Naive thymus-derived CD8-positive, alpha-beta T cell (primary cell): Measurements from ENCODE around the gene TSPAN8. TPM values are rescaled to one million over a fixed set of nuclear protein-coding genes. Genes with fewer than 3 reads are reported as not detected.

Experiments used
- ATAC-seq, 2 donors: fragments of 150-1000 bp; cut with Tn5 transposase in 1 of 2; sonication (Bioruptor Pico), chemical (Tn5 transposase) in 1 of 2; 1 replicate in 1 of 2; 2 replicates in 1 of 2; pipeline ENCODE4 v1.10.0; 2021; ENCODE audit warnings: mild to moderate bottlenecking in 2 of 2, moderate library complexity in 2 of 2
- POLR2A ChIA-PET: fragments of 350-600 bp; sonication (Branson Sonifier 250); formaldehyde crosslinking; loops from one replicate; lab custom pipeline; 2021; ENCODE audit warnings: antibody characterized with exemption; lab: Charles Lee
- DNase-seq, 10 donors: peaks; one replicate each; pipeline versions ENCODE4 v3.0.0 to v3.0.0-alpha.2; 2020 to 2022
- H3K27ac Mint-ChIP-seq, 10 donors: one replicate each; pipeline ENCODE4 v1.8.0; 2020 to 2022; ENCODE audit warnings: mild to moderate bottlenecking in 10 of 10, mixed read lengths in 10 of 10, moderate library complexity in 4 of 10, inconsistent platforms in 1 of 10
- H3K27me3 Mint-ChIP-seq, 5 donors: one replicate each; pipeline ENCODE4 v1.8.0; 2021 to 2022; ENCODE audit warnings: mixed read lengths in 5 of 5
- H3K36me3 Mint-ChIP-seq, 3 donors: one replicate each; pipeline ENCODE4 v1.8.0; 2020 to 2022; ENCODE audit warnings: mixed read lengths in 3 of 3, mild to moderate bottlenecking in 2 of 3, inconsistent platforms in 1 of 3
- H3K4me1 Mint-ChIP-seq, 4 donors: one replicate each; pipeline ENCODE4 v1.8.0; 2021 to 2022; ENCODE audit warnings: mixed read lengths in 4 of 4
- H3K4me3 Mint-ChIP-seq, 10 donors: one replicate each; pipeline ENCODE4 v1.8.0; 2020 to 2022; ENCODE audit warnings: mild to moderate bottlenecking in 10 of 10, mixed read lengths in 10 of 10, moderate library complexity in 6 of 10, inconsistent platforms in 1 of 10
- H3K9me3 Mint-ChIP-seq, 9 donors: one replicate each; pipeline ENCODE4 v1.8.0; 2020 to 2022; ENCODE audit warnings: mixed read lengths in 9 of 9, mild to moderate bottlenecking in 3 of 9, inconsistent platforms in 1 of 9, moderate library complexity in 1 of 9
- polyA plus RNA-seq, 3 donors: library from polyadenylated mRNA; unstranded; fragments of 300-500 nt; fragmentation: Illumina TruSeq; gene quantifications; one replicate each; pipeline ENCODE4 v1.2.3, GENCODE V29; 2021
- total RNA-seq, 8 experiments: library from RNA in 2 of 8; stranded (reverse) in 2 of 8; gene quantifications; one replicate each; pipeline ENCODE4 v1.2.3 and lab custom pipeline; 2021 to 2026

TSPAN8 gene
- total and polyA plus RNA-seq, 5 experiments from 2014 or later = not detected

- H3K9me3 Mint-ChIP-seq = peaks cover 2 to 16% (median 8%) of the 10 kb centered on the region in 9 donors
- H3K27ac Mint-ChIP-seq = no peak overlapping the region
- H3K4me3 Mint-ChIP-seq = no peak overlapping the region
- peaks cover 0 to 1% (median 0%) of the 10 kb centered on the region in 4 donors for H3K4me1 Mint-ChIP-seq
- POLR2A ChIA-PET = no interaction called here
- ATAC-seq (no peak), DNase-seq (no peak)
- no peaks in the 10 kb centered on the region for H3K27me3 Mint-ChIP-seq
- H3K36me3 Mint-ChIP-seq = no peaks in the 10 kb centered on the region
These were observed 49.9 kb downstream of the TSPAN8 start for GRCh38 chr12:71107936-71108335.

GRCh38 chr12:71105956-71106355 lies 51.8 kb downstream of the TSPAN8 start:
- peaks cover 0 to 1% (median 0%) of the 10 kb centered on the region in 4 donors for H3K4me1 Mint-ChIP-seq
- H3K36me3 Mint-ChIP-seq = no peaks in the 10 kb centered on the region
- no peak overlapping the region for H3K27ac Mint-ChIP-seq
- ATAC-seq (no peak), DNase-seq (no peak)
- peaks cover 0 to 16% (median 2%) of the 10 kb centered on the region in 9 donors for H3K9me3 Mint-ChIP-seq
- POLR2A ChIA-PET = no interaction called here
- H3K27me3 Mint-ChIP-seq = no peaks in the 10 kb centered on the region
- H3K4me3 Mint-ChIP-seq = no peak overlapping the region

GRCh38 chr12:71092290-71092689 lies 65.5 kb downstream of the TSPAN8 start:
- Mint-ChIP-seq H3K27ac (no peak overlapping the region), H3K9me3 (peaks cover 0 to 25% (median 13%) of the 10 kb centered on the region in 9 donors), H3K27me3 (no peaks in the 10 kb centered on the region), H3K36me3 (peaks cover 0 to 8% (median 0%) of the 10 kb centered on the region in 3 donors), H3K4me3 (no peak overlapping the region), H3K4me1 (no peaks in the 10 kb centered on the region)
- no peak for ATAC-seq
- POLR2A ChIA-PET = no interaction called here
- DNase-seq = no peak

GRCh38 chr12:71090971-71091370 lies 66.8 kb downstream of the TSPAN8 start:
- POLR2A ChIA-PET = no interaction called here
- no peak for ATAC-seq

GRCh38 chr12:71085575-71085974 lies 72.2 kb downstream of the TSPAN8 start:
- Mint-ChIP-seq H3K27ac (no peak overlapping the region), H3K4me1 (no peaks in the 10 kb centered on the region), H3K36me3 (no peaks in the 10 kb centered on the region), H3K4me3 (no peak overlapping the region), H3K27me3 (no peaks in the 10 kb centered on the region), H3K9me3 (peaks cover 0 to 11% (median 4%) of the 10 kb centered on the region in 9 donors)
- POLR2A ChIA-PET = no interaction called here
- no peak for DNase-seq
- no peak for ATAC-seq

More at GRCh38 chr12:71090971-71091370, 66.8 kb downstream of the TSPAN8 start:
- H3K36me3 Mint-ChIP-seq = peaks cover 0 to 8% (median 0%) of the 10 kb centered on the region in 3 donors
- no peak overlapping the region for H3K27ac Mint-ChIP-seq
- H3K4me3 Mint-ChIP-seq = no peak overlapping the region
- DNase-seq = no peak
- H3K27me3 Mint-ChIP-seq = no peaks in the 10 kb centered on the region
- no peaks in the 10 kb centered on the region for H3K4me1 Mint-ChIP-seq
- H3K9me3 Mint-ChIP-seq = peaks cover 0 to 25% (median 13%) of the 10 kb centered on the region in 9 donors

- Mint-ChIP-seq H3K4me1 (no peaks in the 10 kb centered on the region), H3K9me3 (peaks cover 0 to 12% (median 2%) of the 10 kb centered on the region in 9 donors), H3K27ac (no peak overlapping the region), H3K36me3 (no peaks in the 10 kb centered on the region), H3K4me3 (no peak overlapping the region), H3K27me3 (no peaks in the 10 kb centered on the region)
- ATAC-seq (no peak), DNase-seq (no peak)
- POLR2A ChIA-PET = no interaction called here
These were observed 82.1 kb downstream of the TSPAN8 start for GRCh38 chr12:71075743-71076142.

Other genes with a start within 250 kb of the TSPAN8 start
- gene PTPRR, start 237.3 kb downstream of the TSPAN8 start, total RNA-seq = not detected
- gene PTPRR, start 237.3 kb downstream of the TSPAN8 start, polyA plus RNA-seq = not detected